Gastrocnemius medialis (tissue), 4 donors: ENCODE measurements around the gene RUSF1.

Source experiments
- POLR2A ChIP-seq, 2 donors: fragments of 450-650 bp; IDR thresholded peaks; one replicate each; pipeline ENCODE4 v1.6.1; 2017; ENCODE audit warnings: antibody characterized with exemption in 2 of 2, mild to moderate bottlenecking in 2 of 2, moderate library complexity in 2 of 2
- TF ChIP-seq, protein P1 (sequence below), 5 experiments: fragments of 450-650 bp in 3 of 5; fragments of 200-600 bp in 2 of 5; sonication (generic) in 2 of 5; IDR thresholded peaks in 4 of 5; conservative IDR thresholded peaks in 1 of 5; 1 replicate in 4 of 5; 2 replicates in 1 of 5; pipeline ENCODE4 v1.5.1; 2016 to 2019; ENCODE audit warnings: antibody characterized with exemption in 5 of 5, mild to moderate bottlenecking in 3 of 5, moderate library complexity in 3 of 5

DNA sequence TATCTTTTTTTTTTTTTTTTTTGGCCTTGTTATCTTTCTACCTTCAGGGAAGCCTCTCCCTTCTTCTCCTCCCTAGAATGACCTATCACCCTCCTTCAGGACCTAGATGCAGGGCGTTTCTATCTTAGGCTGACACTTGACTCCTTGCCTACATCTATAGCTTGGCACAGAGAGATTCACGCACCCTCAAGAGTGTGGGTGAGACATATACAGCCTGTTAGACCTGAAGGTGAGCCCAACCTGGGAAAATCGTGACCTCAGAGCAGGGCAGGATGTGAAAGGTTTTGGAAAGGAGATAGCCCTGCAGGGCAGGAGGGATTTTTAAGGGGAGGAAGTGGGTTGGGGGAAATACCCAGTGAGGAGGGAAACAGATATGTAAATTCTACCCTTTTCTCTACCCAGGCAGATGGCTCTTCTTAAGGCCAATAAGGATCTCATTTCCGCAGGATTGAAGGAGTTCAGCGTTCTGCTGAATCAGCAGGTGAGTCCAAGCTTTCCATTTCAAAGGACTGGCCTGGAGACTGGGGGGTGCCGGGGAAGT lies 19.6 kb upstream of the RUSF1 start, which contains the start of gene AHSP:
- TF ChIP-seq, protein P1, sequence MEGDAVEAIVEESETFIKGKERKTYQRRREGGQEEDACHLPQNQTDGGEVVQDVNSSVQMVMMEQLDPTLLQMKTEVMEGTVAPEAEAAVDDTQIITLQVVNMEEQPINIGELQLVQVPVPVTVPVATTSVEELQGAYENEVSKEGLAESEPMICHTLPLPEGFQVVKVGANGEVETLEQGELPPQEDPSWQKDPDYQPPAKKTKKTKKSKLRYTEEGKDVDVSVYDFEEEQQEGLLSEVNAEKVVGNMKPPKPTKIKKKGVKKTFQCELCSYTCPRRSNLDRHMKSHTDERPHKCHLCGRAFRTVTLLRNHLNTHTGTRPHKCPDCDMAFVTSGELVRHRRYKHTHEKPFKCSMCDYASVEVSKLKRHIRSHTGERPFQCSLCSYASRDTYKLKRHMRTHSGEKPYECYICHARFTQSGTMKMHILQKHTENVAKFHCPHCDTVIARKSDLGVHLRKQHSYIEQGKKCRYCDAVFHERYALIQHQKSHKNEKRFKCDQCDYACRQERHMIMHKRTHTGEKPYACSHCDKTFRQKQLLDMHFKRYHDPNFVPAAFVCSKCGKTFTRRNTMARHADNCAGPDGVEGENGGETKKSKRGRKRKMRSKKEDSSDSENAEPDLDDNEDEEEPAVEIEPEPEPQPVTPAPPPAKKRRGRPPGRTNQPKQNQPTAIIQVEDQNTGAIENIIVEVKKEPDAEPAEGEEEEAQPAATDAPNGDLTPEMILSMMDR (IDR thresholded peaks at IDR 0.05 in 4 of 5, conservative IDR thresholded peaks at IDR 0.05 in 1 of 5): no peak
- no peak for TF ChIP-seq POLR2A (IDR thresholded peaks at IDR 0.05)
